Activated CD8-positive, alpha-beta memory T cell treated with anti-CD3 and anti-CD28 coated beads for 24 hours (primary cell): Measurements from ENCODE around the gene ZNRF4.
"Not testable (repeated sequence)": the region's sequence is repeated elsewhere in the genome, so short reads cannot be mapped to it uniquely, and the experiment has no call there.

Source experiments
- DNase-seq: peaks from one replicate; pipeline ENCODE4 v3.0.0-alpha.2; 2020

The ZNRF4 gene

DNA sequence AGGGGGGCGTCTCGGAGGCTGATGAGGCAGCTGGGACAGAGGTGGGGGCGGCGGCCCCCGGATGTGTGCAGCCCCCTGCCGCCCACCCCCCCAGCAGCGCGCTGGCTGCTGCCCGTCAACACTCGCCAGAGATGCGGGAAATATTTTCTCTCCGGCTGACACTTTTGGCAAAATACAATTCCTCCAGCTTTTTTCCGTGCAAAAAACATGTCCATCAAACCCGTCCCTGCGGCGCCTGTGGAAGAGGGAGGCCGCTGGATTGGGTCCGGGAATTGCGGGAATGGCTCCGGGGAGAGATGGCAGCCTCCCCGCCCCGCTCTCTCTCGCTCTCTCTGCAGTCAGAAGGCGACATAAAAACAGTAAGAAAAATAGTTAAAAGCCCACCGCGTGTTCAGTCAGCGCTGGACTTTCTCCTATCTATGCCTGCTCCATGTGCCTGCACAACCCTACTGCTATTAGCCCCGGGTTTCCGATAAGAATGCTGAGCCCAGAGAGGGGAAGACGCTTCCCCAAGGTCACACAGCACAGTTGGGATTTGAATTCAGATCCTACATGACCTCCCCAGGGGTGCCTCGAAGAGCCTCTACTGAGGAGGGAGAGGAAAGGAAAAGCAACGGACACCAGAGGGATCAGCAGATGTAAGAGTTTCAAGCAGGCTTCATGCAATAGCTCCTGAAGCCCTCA lies 23.2 kb downstream of the ZNRF4 start:
- DNase-seq = no peak

GRCh38 chr19:5478925-5479588 lies 23.8 kb downstream of the ZNRF4 start:
- no peak for DNase-seq

DNA sequence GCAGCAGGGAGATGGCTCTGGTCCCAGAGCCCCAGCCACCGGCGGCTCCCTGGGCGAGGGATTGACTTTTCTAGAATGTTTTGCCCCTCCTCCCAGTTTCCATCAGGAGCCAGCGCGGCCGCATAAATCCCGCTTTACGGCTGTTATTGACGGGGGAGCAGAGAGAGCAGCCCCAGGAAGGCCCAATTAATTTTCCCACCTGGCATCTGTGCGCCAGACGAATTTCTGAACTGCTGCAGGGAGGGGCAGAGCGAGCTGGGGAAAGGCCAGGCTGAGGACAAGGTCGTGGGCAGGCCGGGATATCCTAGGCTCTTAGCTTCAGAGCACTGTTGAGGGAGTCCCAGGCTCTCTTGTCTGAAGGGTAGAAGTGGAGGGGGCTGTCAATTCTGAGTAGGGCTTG lies 24.7 kb downstream of the ZNRF4 start:
- DNase-seq = no peak

DNA sequence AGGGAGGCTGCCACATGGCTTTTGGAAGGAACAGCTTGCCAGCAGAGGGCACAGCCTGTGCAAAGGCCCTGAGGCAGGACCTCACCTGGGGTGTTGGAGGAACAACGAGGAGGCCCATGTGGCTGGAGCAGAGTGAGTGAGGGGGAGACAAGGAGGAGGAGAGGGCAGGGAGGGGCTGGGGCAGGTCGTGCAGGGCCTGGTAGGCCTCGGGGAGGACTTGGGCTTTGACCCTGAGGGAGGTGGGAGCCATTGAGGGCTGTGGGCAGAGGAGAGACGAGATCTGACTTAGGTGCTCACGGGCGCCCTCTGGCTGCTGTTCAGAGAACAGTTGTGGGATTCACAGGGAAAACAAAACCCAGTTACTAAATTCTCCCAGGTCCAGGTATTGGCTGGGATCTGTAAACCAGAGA lies 25.2 kb downstream of the ZNRF4 start:
- DNase-seq = peak; percentile 69

DNA sequence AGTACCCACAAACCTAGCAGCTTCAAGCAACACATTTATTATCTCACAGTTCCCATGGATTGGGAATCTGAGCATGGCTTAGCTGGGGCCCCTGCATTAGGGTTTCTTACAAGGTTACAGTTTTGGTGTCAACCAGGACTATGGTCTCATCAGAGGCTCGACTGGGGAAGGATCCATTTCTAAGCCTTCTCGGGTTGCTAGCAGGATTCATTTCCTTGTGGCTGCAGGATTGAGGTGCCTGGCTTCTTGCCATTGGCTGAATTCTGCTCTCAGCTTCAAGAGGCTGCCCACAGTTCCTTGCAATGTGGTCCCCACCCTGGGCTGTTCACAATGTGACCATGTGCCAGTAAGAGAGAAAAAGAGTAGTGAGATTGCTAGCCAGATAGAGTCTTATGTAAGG lies 26.7 kb downstream of the ZNRF4 start:
- no peak for DNase-seq

DNA sequence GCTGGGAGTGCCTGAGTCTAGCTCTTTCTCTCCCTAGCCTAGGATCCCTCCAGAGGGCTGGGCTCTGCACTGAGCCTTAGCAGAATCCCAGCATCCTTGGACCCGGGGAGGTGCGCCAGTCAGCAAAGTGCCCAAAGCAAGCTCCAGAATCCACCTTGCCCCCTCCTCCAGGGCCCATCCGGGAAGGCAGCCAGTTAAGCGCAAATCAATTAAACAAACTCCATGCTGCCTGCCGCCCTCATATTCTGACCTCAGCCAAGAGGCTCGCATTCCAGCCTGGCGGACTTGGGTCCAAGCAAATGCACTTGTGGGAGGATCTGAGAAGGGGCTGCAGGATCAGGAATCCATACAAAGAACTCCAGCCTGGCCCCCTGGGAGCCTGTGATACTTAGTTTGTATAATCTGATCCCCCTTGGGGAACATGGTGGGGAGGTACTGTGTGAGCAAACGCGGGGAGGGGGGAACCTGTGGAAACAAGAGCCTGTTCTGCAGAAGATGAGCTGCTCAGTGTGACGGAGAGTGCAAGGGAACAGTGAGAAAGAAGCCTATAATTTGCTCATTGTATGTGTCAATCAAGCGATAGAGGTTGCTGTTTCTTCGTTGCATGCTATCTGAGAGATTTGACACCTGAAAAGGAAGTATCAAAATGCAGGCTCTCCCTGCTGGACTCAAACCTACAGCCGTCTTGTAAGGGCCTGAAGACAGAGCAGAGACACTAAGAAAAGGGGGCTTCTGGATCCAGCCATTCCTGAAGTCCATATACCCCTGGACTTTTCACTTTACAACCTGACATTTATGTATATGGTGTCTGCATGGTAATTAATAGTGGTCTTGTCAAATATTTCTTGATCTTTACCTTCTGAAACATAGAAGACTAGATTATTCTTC lies 29.4 kb downstream of the ZNRF4 start:
- no peak for DNase-seq

DNA sequence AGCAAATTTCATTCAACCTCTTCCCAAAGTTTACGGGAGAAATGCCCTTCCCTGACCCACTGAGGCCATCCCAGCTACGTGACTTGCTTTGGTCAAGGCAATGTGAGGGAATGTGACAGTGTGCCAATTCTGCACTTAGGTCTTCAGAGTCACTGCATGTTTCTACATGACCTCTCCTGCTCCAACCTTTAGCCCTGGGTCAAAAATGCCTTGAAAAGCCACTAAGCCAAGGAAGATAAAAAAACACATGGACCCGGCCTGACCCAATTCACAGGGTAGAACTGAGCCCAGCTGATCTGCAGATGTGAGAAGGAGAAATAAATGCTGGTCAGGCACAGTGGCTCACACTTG lies 30.0 kb downstream of the ZNRF4 start:
- DNase-seq = no peak

DNA sequence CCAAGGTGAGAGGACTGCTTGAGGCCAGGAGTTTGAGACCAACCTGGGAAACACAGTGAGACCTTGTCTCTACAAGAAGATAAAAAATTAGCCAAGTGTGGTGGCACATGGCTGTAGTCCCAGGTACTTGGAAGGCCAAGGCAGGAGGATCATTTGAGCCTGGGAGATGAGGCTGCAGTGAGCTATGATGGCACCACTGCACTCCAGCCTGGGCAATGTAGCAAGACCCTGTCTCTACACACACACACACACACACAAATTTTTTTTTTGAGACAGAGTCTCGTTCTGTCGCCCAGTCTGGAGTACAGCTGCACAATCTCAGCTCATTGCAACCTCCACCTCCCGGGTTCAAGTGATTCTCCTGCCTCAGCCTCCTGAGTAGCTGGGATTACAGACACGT lies 30.4 kb downstream of the ZNRF4 start:
- DNase-seq = not testable (repeated sequence)

DNA sequence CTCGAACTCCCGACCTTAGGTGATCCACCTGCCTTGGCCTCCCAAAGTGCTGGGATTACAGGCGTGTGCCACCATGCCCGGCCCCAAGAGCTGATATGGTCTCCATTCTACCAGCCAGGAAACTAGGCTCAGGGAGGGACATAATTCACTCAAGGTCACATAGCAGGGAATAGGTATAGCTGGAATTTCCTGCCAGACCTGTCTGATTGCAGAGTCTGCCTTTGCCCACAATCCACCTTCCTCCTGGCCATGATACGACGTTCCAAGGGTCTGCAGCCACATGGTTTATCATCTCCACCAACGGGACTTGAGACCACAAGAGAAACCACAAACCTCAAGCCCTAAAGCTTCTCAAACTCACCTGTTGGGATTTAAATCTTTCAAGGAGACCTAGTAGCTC lies 32.0 kb downstream of the ZNRF4 start:
- DNase-seq = no peak

GRCh38 chr19:5489551-5489950 lies 34.3 kb downstream of the ZNRF4 start:
- DNase-seq = no peak

DNA sequence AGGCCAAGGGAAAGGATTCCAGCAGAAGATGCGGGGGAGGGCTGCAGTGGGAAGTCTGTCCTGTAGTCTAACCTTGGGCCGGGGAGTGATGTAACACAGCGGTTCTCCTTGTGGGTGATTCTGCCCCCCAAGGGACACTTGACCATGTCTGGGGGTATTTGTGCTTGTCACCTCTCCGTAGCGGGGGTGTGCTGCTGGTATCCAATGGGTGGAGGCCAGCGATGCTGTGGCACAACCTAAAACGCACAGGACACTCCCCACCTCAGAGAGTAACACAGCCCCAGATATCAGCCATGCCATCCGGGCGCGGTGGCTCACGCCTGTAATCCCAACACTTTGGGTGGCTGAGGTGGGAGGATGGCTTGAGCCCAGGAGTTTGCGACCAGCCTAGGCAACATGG lies 36.3 kb downstream of the ZNRF4 start:
- no peak for DNase-seq

GRCh38 chr19:5492281-5492634 lies 37.0 kb downstream of the ZNRF4 start:
- DNase-seq = no peak

DNA sequence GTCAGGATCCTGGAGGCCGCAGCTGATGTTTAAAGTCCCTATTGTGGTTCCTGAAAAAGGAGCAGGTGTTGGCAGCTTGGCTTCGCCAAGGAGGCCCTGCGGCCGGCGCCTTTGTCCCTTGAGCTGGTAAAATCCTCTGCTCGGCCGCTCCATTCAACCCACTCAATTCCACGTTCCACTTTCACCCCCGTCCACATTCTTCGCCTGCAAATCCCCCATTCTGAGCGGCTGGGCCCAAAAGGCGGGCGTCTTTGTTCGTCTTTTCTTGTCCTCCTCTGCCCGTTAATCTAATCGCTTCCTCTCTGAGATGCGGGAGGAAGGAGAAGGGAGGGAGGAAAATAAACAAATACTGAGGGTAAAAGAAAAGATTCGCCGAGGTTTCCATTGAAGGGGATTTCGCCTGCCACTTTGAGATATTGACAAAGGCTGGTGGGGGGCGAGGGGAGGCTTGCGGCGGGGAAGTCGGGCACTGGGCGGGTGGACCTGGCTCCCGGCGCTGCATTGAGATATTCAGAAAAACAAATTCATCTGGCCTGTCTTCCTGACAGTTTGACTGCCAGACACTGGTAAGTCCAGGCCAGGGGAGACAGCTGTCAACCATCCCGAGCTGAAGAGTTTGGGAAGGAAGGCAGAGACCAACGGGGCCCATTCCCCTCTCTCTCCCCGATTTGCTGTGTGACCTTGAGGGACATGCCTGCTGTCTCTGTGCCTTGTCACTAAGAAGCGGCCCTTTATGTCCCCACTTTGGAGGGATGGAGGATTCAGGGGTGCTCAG lies 37.6 kb downstream of the ZNRF4 start:
- DNase-seq = no peak

- no peak for DNase-seq
These were observed 39.6 kb downstream of the ZNRF4 start for GRCh38 chr19:5494773-5495172.

GRCh38 chr19:5495792-5496191 lies 40.6 kb downstream of the ZNRF4 start:
- DNase-seq = no peak

DNA sequence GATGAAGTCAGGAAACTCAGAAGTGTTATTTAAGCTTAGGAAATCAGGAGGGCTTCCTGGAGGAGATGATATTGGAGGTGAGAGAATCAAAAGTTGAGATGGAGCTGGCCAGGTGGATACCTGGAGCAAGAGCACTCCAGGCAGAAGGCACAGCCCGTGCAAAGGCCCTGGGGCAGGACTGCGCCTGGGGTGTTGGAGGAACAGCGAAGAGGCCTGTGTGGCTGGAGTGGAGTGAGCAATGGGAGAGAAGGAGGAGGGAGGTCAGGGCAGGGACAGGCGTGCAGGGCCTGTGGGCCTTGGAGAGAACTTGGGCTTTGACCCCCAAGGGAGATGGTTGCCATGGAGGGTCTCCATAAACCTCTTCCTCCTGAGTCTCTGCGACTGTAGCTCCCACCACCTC lies 42.1 kb downstream of the ZNRF4 start:
- DNase-seq = no peak

- no peak for DNase-seq
These were observed 43.8 kb downstream of the ZNRF4 start for GRCh38 chr19:5498830-5499550.

- no peak for DNase-seq
These were observed 46.7 kb downstream of the ZNRF4 start for GRCh38 chr19:5501907-5502306.

- DNase-seq = no peak
These were observed 48.4 kb downstream of the ZNRF4 start for GRCh38 chr19:5503598-5503997.

DNA sequence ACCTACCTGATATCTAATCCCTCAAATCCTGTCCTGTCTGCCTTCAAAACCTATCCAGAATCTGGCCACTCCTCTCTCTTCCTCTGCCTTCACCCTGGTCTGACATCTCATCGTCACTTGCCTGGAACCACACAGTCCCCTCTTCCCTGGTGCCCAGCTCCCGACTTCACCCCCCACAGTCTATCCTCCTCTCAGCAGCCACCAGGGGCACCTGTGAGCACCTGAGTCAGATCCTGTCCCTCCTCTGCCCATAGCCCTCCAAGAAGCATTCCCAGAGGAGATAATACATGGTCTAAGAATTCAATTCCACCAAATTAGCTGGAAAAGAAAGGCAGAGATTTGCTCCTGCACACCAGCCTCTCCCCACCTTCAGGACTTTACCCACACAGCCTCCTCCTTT lies 48.9 kb downstream of the ZNRF4 start:
- no peak for DNase-seq
